Stomach (tissue), 9 donors: ENCODE measurements around the gene APBB3. TPM values are rescaled to one million over a fixed set of nuclear protein-coding genes. Genes with fewer than 3 reads are reported as not detected.
"Not testable (repeated sequence)": the region's sequence is repeated elsewhere in the genome, so short reads cannot be mapped to it uniquely, and the experiment has no call there.

Experiments used
- DNase-seq, 2 donors: peaks; one replicate each; pipeline versions ENCODE4 v3.0.0 to v3.0.0-alpha.2; 2013 to 2019
- H3K27ac ChIP-seq, 5 donors: fragments of 200-600 bp in 4 of 5; sonication (generic) in 4 of 5; one replicate each; pipeline ENCODE4 v1.5.1; 2013 to 2019; ENCODE audit warnings: mild to moderate bottlenecking in 1 of 5, moderate library complexity in 1 of 5
- H3K27me3 ChIP-seq, 3 donors: fragments of 200-600 bp; sonication (generic); one replicate each; pipeline ENCODE4 v1.5.1; 2017 to 2019; ENCODE audit warnings: mixed run types in 1 of 3
- H3K36me3 ChIP-seq, 4 donors: fragments of 200-600 bp; sonication (generic); 1 replicate in 3 of 4; 2 replicates in 1 of 4; pipeline ENCODE4 v1.5.1; 2016 to 2019
- H3K4me1 ChIP-seq, 4 donors: fragments of 200-600 bp; sonication (generic); one replicate each; pipeline ENCODE4 v1.5.1; 2016 to 2019
- H3K4me3 ChIP-seq, 4 donors: fragments of 200-600 bp; sonication (generic) in 3 of 4; one replicate each; pipeline ENCODE4 v1.5.1; 2016 to 2019; ENCODE audit warnings: mild to moderate bottlenecking in 1 of 4
- H3K9me3 ChIP-seq, 4 donors: fragments of 200-600 bp; sonication (generic); one replicate each; pipeline ENCODE4 v1.5.1; 2016 to 2019
- EP300 ChIP-seq: sonication (generic); formaldehyde crosslinking; IDR thresholded peaks from one replicate; pipeline ENCODE4 v1.6.1; 2017; ENCODE audit warnings: antibody characterized with exemption
- POLR2A ChIP-seq, 4 donors: fragments of 450-650 bp; IDR thresholded peaks; one replicate each; pipeline ENCODE4 v1.6.1; 2016; ENCODE audit warnings: antibody characterized with exemption in 4 of 4, control low read depth in 2 of 4, mild to moderate bottlenecking in 1 of 4, moderate library complexity in 1 of 4
- POLR2AphosphoS5 ChIP-seq, 3 donors: sonication (generic); formaldehyde crosslinking; IDR thresholded peaks; one replicate each; pipeline ENCODE4 v1.6.1; 2016; ENCODE audit warnings: antibody characterized with exemption in 3 of 3
- WGBS, 5 donors: extraction: QIAGEN DNeasy Blood & Tissue Kit in 3 of 5; methylation state at CpG; one replicate each; pipeline versions ENCODE4 v1.1.5 to v1.1.7; 2013 to 2018; 5-methylcytosine and 5-hydroxymethylcytosine counted together
- intact Hi-C: fragments of 100-400 bp; cut with DNase I; formaldehyde crosslinking; loops from one replicate; pipeline ENCODE4 v1.15.1; 2023; ENCODE audit warnings: low total_unique reads
- polyA plus RNA-seq, 3 donors: library from polyadenylated mRNA; stranded (reverse); fragments of 200-250 nt; gene quantifications; one replicate each; pipeline ENCODE4 v1.2.3, GENCODE V29; 2013
- total RNA-seq, 5 donors: library from RNA; depleted of rRNA; stranded (reverse); fragments of >200 nt; gene quantifications; one replicate each; pipeline versions ENCODE4 v1.1.0 to v1.2.3, GENCODE V29; 2014 to 2016
- TF ChIP-seq, protein P1 (sequence below), 7 experiments: fragments of 450-650 bp in 4 of 7; fragments of 200-600 bp in 3 of 7; sonication (generic) in 3 of 7; IDR thresholded peaks; one replicate each; pipeline ENCODE4 v1.5.1; 2016 to 2019; ENCODE audit warnings: antibody characterized with exemption in 7 of 7, control low read depth in 2 of 7, mild to moderate bottlenecking in 1 of 7
- donor health status: healthy with polysubstance abuse.
- donor health status: Bipolar disorder and iron deficiency.
- donor health status: healthy.

Gene APBB3
- total and polyA plus RNA-seq, 8 donors = 5.4 to 40.8 (median 16.7) TPM

DNA sequence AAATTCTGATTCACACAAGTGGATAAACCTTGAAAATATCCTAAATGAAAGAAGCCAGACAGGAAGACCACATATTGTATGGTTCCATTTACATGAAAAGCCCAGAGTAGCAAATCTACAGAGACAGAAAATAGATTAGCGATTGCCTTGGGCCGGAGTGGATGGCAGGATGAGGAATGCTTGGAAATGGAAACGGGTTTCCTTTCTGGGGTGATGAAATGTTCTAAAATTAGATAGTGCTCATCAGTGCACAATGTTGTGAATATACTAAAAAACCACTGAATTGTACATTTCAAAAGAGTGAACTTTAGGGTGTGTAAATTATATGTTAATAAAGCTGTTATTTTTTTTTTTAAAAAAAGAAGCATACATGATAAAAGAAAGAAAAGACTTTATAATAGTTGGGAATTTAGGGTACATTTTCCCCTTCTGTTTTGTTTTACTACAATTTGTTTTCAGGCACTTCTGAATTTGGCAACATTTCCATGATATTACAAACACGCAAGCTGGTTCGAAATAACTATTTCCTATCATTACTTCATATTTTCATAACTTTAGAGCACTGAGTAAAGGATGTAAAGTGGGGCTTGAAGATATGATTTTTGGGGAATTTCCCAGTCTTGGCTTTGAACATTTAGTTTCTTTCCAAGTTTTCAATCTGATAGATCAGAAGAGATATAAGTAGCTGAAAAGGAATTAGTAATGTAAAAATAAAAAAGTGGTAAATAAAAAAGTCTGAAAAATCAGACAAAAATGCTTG is 24.1 kb upstream of the APBB3 start:
- H3K27me3 ChIP-seq = peaks cover 0 to 4% (median 0%) of the 10 kb centered on the region in 3 donors
- H3K4me1 ChIP-seq = no peaks in the 10 kb centered on the region
- H3K4me3 ChIP-seq = no peak overlapping the region
- peak overlapping the region in 3 of 5 donors; percentile 2 to 47 (median 2) for H3K27ac ChIP-seq
- H3K36me3 ChIP-seq = no peaks in the 10 kb centered on the region
- 54 to 74% (median 70%) methylated on average over 5 of the region's 5 CpGs for WGBS, 5 donors
- TF ChIP-seq, protein P1, sequence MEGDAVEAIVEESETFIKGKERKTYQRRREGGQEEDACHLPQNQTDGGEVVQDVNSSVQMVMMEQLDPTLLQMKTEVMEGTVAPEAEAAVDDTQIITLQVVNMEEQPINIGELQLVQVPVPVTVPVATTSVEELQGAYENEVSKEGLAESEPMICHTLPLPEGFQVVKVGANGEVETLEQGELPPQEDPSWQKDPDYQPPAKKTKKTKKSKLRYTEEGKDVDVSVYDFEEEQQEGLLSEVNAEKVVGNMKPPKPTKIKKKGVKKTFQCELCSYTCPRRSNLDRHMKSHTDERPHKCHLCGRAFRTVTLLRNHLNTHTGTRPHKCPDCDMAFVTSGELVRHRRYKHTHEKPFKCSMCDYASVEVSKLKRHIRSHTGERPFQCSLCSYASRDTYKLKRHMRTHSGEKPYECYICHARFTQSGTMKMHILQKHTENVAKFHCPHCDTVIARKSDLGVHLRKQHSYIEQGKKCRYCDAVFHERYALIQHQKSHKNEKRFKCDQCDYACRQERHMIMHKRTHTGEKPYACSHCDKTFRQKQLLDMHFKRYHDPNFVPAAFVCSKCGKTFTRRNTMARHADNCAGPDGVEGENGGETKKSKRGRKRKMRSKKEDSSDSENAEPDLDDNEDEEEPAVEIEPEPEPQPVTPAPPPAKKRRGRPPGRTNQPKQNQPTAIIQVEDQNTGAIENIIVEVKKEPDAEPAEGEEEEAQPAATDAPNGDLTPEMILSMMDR (IDR thresholded peaks at IDR 0.05) = no peak
- TF ChIP-seq EP300 = no peak
- no peak for TF ChIP-seq POLR2A (IDR thresholded peaks at IDR 0.05)
- TF ChIP-seq POLR2AphosphoS5 (IDR thresholded peaks at IDR 0.05) = no peak
- no peak for DNase-seq
- H3K9me3 ChIP-seq = no peaks in the 10 kb centered on the region
- intact Hi-C loops = no loop called here

DNA sequence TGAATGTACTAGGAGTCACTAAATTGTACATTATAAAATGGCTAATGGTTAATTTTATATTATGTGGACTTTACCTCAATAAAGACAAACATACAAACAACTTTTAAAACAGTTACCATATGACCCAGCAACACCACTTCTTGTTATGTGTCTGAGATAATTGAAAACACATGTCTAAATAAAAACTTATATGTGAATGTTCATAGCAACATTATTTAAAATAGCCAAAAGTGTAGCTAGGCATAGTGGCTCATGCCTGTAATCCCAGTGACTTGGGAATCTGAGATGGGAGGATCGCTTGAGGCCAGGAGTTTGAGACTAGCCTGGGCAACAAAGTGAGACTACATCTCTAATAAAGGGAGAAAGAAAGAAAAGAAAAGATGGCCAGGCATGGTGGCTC is 23.1 kb upstream of the APBB3 start:
- WGBS, 5 donors = 89 to 100% (median 98%) methylated on average over 1 of the region's 1 CpG
- Histone ChIP-seq H3K36me3 (no peaks in the 10 kb centered on the region), H3K27ac (no peak overlapping the region), H3K4me1 (no peaks in the 10 kb centered on the region), H3K4me3 (no peak overlapping the region), H3K27me3 (peaks cover 0 to 4% (median 0%) of the 10 kb centered on the region in 3 donors), H3K9me3 (peaks cover 0 to 6% (median 0%) of the 10 kb centered on the region in 4 donors)
- intact Hi-C loops = no loop called here
- no peak for TF ChIP-seq POLR2AphosphoS5 (IDR thresholded peaks at IDR 0.05)
- no peak for DNase-seq

DNA sequence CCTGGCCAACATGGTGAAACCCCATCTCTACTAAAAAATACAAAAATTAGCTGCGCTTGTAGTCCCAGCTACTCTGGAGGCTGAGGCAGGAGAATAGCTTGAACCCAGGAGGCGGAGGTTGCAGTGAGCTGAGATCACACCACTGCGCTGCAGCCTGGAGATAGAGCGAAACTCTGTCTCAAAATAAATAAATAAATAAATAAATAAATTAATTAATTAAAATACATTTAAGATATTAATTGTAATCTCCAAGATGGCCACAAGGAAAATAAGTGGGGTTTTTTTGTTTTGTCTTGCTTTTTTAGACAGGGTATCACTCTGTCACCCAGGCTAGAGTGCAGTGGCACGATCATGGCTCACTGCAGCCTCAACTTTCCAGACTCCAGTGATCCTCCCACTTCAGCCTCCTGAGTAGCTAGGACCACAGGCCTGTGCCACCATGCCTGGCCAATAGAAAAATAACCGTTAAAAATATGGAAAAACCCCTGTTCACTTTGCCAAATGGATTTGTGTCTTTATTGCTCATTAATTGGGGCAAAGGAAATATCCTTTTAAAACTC is 14.9 kb upstream of the APBB3 start:
- H3K36me3 ChIP-seq, H3K27ac ChIP-seq, DNase-seq, H3K4me3 ChIP-seq, H3K9me3 ChIP-seq, intact Hi-C loops, H3K27me3 ChIP-seq, H3K4me1 ChIP-seq: not testable (repeated sequence)
- 92 to 95% (median 95%) methylated on average over 6 of the region's 6 CpGs for WGBS, 5 donors
- TF ChIP-seq, protein P1 (IDR thresholded peaks at IDR 0.05) = peak in 1 of 7 experiments; percentile 22

DNA sequence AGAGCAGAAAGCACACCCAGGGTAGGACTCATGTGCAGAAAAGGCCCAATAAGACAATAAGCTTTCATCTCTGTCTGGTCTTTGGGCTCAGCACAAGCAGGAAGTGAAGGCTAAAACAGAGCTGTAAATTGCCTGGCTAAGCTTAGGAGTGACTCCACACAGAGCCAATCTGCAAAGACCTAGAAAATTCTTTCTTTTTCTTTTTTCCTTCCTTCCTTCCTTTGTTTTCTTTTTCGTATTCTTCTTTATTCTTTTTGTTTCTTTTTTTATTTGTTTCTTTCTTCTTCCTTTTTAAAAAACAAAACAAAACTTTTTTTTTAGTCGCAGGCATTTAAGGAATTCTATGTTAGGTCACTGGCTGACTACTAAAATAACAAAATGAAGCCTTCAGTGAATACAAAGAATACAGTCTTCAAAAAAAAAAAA is 12.4 kb upstream of the APBB3 start:
- intact Hi-C loops = no loop called here
- Histone ChIP-seq H3K27me3 (no peaks in the 10 kb centered on the region), H3K27ac (peak overlapping the region in 1 of 5 donors; percentile 34), H3K36me3 (no peaks in the 10 kb centered on the region), H3K4me1 (no peaks in the 10 kb centered on the region), H3K4me3 (no peak overlapping the region), H3K9me3 (no peaks in the 10 kb centered on the region)
- DNase-seq = no peak
- WGBS, 5 donors = 67 to 81% (median 71%) methylated on average over 2 of the region's 2 CpGs
- no peak for TF ChIP-seq EP300
- TF ChIP-seq, protein P1 (IDR thresholded peaks at IDR 0.05) = no peak
- TF ChIP-seq POLR2A (IDR thresholded peaks at IDR 0.05) = no peak
- TF ChIP-seq POLR2AphosphoS5 (IDR thresholded peaks at IDR 0.05) = no peak

DNA sequence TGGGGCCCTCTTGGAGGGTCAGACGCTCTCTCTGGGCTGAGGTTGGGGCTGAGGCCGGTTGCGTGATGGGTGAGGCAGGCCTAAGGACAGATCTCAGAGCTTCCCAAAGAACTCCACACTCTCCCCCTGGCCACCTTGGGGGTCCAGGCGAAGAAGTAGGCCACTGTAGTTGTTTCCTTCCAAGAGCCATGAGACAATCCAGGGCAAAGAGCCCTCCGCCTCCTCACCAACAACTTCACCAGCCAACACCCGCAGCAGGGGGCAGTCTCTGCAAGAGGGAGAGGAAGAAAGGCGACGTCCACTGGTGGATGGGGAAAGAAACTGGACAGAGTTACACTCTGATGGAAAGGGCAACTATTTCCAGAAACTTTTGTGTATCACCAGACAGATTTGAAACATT is 10.9 kb upstream of the APBB3 start:
- H3K27me3 ChIP-seq = no peaks in the 10 kb centered on the region
- no peak overlapping the region for H3K4me3 ChIP-seq
- H3K36me3 ChIP-seq = peaks cover under 1 to 7% (median 4%) of the 10 kb centered on the region in 4 donors
- H3K4me1 ChIP-seq = peaks cover 0 to 9% (median 0%) of the 10 kb centered on the region in 4 donors
- no peak overlapping the region for H3K27ac ChIP-seq
- TF ChIP-seq POLR2AphosphoS5 (IDR thresholded peaks at IDR 0.05) (peak in 1 of 3 donors; percentile 37), POLR2A (IDR thresholded peaks at IDR 0.05) (no peak)
- TF ChIP-seq, protein P1 (IDR thresholded peaks at IDR 0.05) = peak in 4 of 7 experiments; percentile 20 to 39 (median 26)
- no peaks in the 10 kb centered on the region for H3K9me3 ChIP-seq
- DNase-seq = peak; percentile 54 to 55
- intact Hi-C loops = no loop called here
- WGBS, 5 donors = 68 to 79% (median 72%) methylated on average over 8 of the region's 8 CpGs
